ENCODE results near the gene MED4.

- TF ChIP-seq ZNF274 (IDR thresholded peaks at IDR 0.05; ENCODE audit: low read depth, low read length) = no peak
- no peak for TF ChIP-seq YY1 (IDR thresholded peaks at IDR 0.05; ENCODE audit: insufficient read depth, insufficient read length)
- TF ChIP-seq SUZ12 (IDR thresholded peaks at IDR 0.05; ENCODE audit: extremely low read depth, insufficient read depth, insufficient read length) = no peak
Observed at GRCh38 chr13:48040896-48041295, 54.0 kb downstream of the MED4 start.

Measured in NT2/D1 (cell line).